HepG2 (cell line): ENCODE results near the gene GABRA1. TPM values are rescaled to one million over a fixed set of nuclear protein-coding genes. Genes with fewer than 3 reads are reported as not detected.

Experiments used
- ATAC-seq: fragments of 200-7000 bp; cut with Tn5 transposase; 3 replicates; pipeline ENCODE4 v1.9.1; 2020; ENCODE audit warnings: mild to moderate bottlenecking, moderate library complexity
- BruUV-seq: library from RNA; stranded (reverse); fragments of 400-500 nt; replicated peaks from 2 replicates; lab custom pipeline; 2021; lab: Mats Ljungman, UMichigan
- CTCF ChIA-PET: fragments of 300-600 bp; formaldehyde crosslinking; extraction: SDS; loops from one replicate; lab custom pipeline; 2021; ENCODE audit warnings: low total read pairs, inconsistent platforms, low intra/inter-chr PET ratio; lab: Yijun Ruan, JAX
- POLR2A ChIA-PET: fragments of 350-600 bp; sonication (Branson Sonifier 250); formaldehyde crosslinking; loops from one replicate; lab custom pipeline; 2020; ENCODE audit warnings: antibody characterized with exemption, inconsistent platforms; lab: Yijun Ruan, JAX
- DNase-seq: peaks from one replicate; pipeline ENCODE4 v3.0.0-alpha.2; 2015; ENCODE audit warnings: low spot score
- FAIRE-seq: peaks from 3 replicates; lab custom pipeline; 2011; peaks lifted over from hg19 to GRCh38; lab: Jason Lieb, UNC
- H2AFZ ChIP-seq: one replicate; pipeline ENCODE4 v1.6.1; 2011; ENCODE audit warnings: low read length, inconsistent platforms
- H3K27ac ChIP-seq: fragments of 300-600 bp; 3 replicates; pipeline ENCODE4 v1.8.0; 2011; ENCODE audit warnings: mixed run types, mild to moderate bottlenecking, mixed read lengths, low read length, inconsistent platforms; ENCODE audit not compliant: insufficient read depth; ENCODE audit errors: extremely low read length
- H3K27me3 ChIP-seq, 2 experiments: fragments of 200-600 bp in 1 of 2; 2 replicates in 1 of 2; 3 replicates in 1 of 2; pipeline versions ENCODE4 v1.6.0 to v1.8.0; 2011; ENCODE audit warnings: low read length in 2 of 2, mild to moderate bottlenecking in 2 of 2, moderate library complexity in 2 of 2, inconsistent platforms in 1 of 2; ENCODE audit not compliant: insufficient read depth in 2 of 2, control insufficient read depth in 1 of 2
- H3K36me3 ChIP-seq, 2 experiments: fragments of 200-600 bp in 1 of 2; replicated peaks in 1 of 2; 2 replicates in 1 of 2; 3 replicates in 1 of 2; pipeline versions ENCODE4 v1.5.1 to v1.8.0; 2011; ENCODE audit warnings: low read length in 2 of 2, inconsistent platforms in 1 of 2; ENCODE audit not compliant: insufficient read depth in 2 of 2, control insufficient read depth in 1 of 2
- H3K4me1 ChIP-seq: 2 replicates; pipeline ENCODE4 v1.5.1; 2012; ENCODE audit warnings: low read length, inconsistent platforms; ENCODE audit not compliant: insufficient read depth
- H3K4me2 ChIP-seq: 2 replicates; pipeline ENCODE4 v1.6.0; 2011; ENCODE audit warnings: low read depth, low read length, inconsistent platforms
- H3K4me3 ChIP-seq, 3 experiments: fragments of 200-600 bp in 1 of 3; sonication (generic), shearing (Covaris generic) in 1 of 3; replicated peaks in 1 of 3; 2 replicates each; pipeline ENCODE4 v1.5.1; 2011 to 2016; ENCODE audit warnings: low read length in 3 of 3, inconsistent platforms in 2 of 3, low read depth in 2 of 3, mild to moderate bottlenecking in 2 of 3, control low read depth in 1 of 3, mixed read lengths in 1 of 3; ENCODE audit not compliant: insufficient read depth in 1 of 3
- H3K79me2 ChIP-seq: one replicate; pipeline ENCODE4 v1.6.1; 2011; ENCODE audit warnings: low read length, inconsistent platforms; ENCODE audit not compliant: insufficient read depth
- H3K9ac ChIP-seq: 2 replicates; pipeline ENCODE4 v1.6.0; 2011; ENCODE audit warnings: mild to moderate bottlenecking, low read depth, low read length, inconsistent platforms; ENCODE audit not compliant: insufficient read depth
- H3K9me3 ChIP-seq: 2 replicates; pipeline ENCODE4 v1.5.1; 2012; ENCODE audit warnings: mild to moderate bottlenecking, low read length
- H4K20me1 ChIP-seq: 2 replicates; pipeline ENCODE4 v1.6.0; 2011; ENCODE audit warnings: inconsistent platforms, mild to moderate bottlenecking, low read length, moderate library complexity; ENCODE audit not compliant: insufficient read depth
- IKZF4 ChIP-seq: sonication (generic); formaldehyde crosslinking; IDR thresholded peaks from 2 replicates; pipeline ENCODE4 v1.5.1; 2020; ENCODE audit warnings: borderline replicate concordance, mild to moderate bottlenecking, low read depth, missing genetic modification reagents; ENCODE audit errors: not compliant biosample characterization
- JUN ChIP-seq: sonication (generic); formaldehyde crosslinking; IDR thresholded peaks from 2 replicates; pipeline ENCODE4 v1.4.0; 2020; ENCODE audit warnings: mild to moderate bottlenecking, missing genetic modification reagents
- NAIF1 ChIP-seq: sonication (generic); formaldehyde crosslinking; IDR thresholded peaks from 2 replicates; pipeline ENCODE4 v1.5.0; 2020; ENCODE audit warnings: mild to moderate bottlenecking, missing genetic modification reagents, borderline replicate concordance
- ZNF446 ChIP-seq: sonication (generic); formaldehyde crosslinking; IDR thresholded peaks from 2 replicates; pipeline ENCODE4 v1.5.0; 2020; ENCODE audit warnings: mild to moderate bottlenecking, missing genetic modification reagents
- ZNF484 ChIP-seq: sonication (generic); formaldehyde crosslinking; IDR thresholded peaks from 2 replicates; pipeline ENCODE4 v1.5.1; 2020; ENCODE audit warnings: mild to moderate bottlenecking, low read depth, missing genetic modification reagents, borderline replicate concordance
- ZNF749 ChIP-seq: sonication (generic); formaldehyde crosslinking; IDR thresholded peaks from 2 replicates; pipeline ENCODE4 v1.8.0; 2022; ENCODE audit warnings: mild to moderate bottlenecking, missing genetic modification reagents, moderate library complexity, borderline replicate concordance
- WGBS: methylation state at CpG from one replicate; pipeline ENCODE4 v1.1.6; 2017; ENCODE audit warnings: low lambda C conversion rate; 5-methylcytosine and 5-hydroxymethylcytosine counted together
- in situ Hi-C: cut with HindIII; loops from 2 replicates; pipeline ENCODE4 v1.10.0; 2017; ENCODE audit warnings: low pct_unique_long_range_greater_than_20kb; ENCODE audit not compliant: extremely low pct_ligation_motif_present
- intact Hi-C: fragments of 100-400 bp; cut with micrococcal nuclease; formaldehyde crosslinking; loops from one replicate; pipeline ENCODE4 v1.10.0; 2022; ENCODE audit not compliant: unreplicated experiment
- polyA plus RNA-seq, 8 experiments: library from polyadenylated mRNA; depleted of rRNA in 3 of 8; stranded (reverse) in 7 of 8; unstranded in 1 of 8; fragments of >200 nt; fragmentation: Illumina TruSeq in 4 of 8; extraction: Trizol in 4 of 8; gene quantifications; 2 replicates each; pipeline versions ENCODE4 v1.2.1 to v1.2.3, GENCODE V29; 2011 to 2016; ENCODE audit warnings: low read depth in 4 of 8, missing spikeins in 1 of 8, mixed read lengths in 1 of 8; ENCODE audit not compliant: insufficient read depth in 1 of 8
- total RNA-seq, 5 experiments: library from RNA; depleted of rRNA; stranded (reverse); fragments of >200 nt; fragmentation: Illumina TruSeq; extraction: Trizol; gene quantifications; 2 replicates each; pipeline ENCODE4 v1.2.3, GENCODE V29; 2016; ENCODE audit warnings: low read depth in 1 of 5
- TF ChIP-seq, protein P1 (sequence below): IDR thresholded peaks from 2 replicates; pipeline ENCODE4 v1.6.1; 2016; ENCODE audit warnings: mild to moderate bottlenecking, missing biosample characterization, missing genetic modification reagents
- TF ChIP-seq, protein P2 (sequence below): sonication (generic); formaldehyde crosslinking; IDR thresholded peaks from 2 replicates; pipeline ENCODE4 v1.5.0; 2020; ENCODE audit warnings: mild to moderate bottlenecking, low read depth, missing genetic modification reagents, borderline replicate concordance
- TF ChIP-seq, protein P3 (sequence below): sonication (generic); formaldehyde crosslinking; IDR thresholded peaks from 2 replicates; pipeline ENCODE4 v1.8.1; 2022; ENCODE audit warnings: low read depth, mild to moderate bottlenecking, missing genetic modification reagents

Gene GABRA1
- total and polyA plus RNA-seq, 2 of the 13 experiments (the other 11 are each of a cell fraction or from before 2014, with no cell fraction given), result not detected

DNA sequence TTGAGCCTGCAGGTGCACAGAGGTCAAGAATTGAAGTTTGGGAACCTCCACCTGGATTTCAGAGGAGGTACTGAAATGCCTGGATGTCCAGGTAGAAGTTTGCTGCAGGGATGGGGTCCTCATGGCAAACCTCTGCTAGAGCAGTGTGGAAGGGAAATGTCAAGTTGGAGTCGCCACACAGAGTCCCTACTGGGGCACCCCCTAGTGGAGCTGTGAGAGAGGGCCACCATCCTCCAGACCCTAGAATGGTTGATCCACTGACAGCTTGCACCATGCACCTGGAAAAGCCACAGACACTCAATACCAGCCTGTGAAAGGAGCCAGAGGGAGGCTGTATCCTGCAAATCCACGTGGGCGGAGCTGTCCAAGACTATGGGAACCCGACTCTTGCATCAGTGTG is 78.0 kb downstream of the GABRA1 start:
- WGBS, result 20% methylated on average over 3 of the region's 4 CpGs
- DNase-seq (no peak), FAIRE-seq (no peak), ATAC-seq (no peak)
- ChIA-PET CTCF (no interaction called here), POLR2A (no interaction called here)
- Histone ChIP-seq H3K36me3 (no peaks in the 10 kb centered on the region), H3K27ac (no peak overlapping the region), H4K20me1 (no peaks in the 10 kb centered on the region), H3K4me1 (no peaks in the 10 kb centered on the region), H3K9me3 (no peaks in the 10 kb centered on the region), H3K27me3 (no peaks in the 10 kb centered on the region), H2AFZ (no peak overlapping the region), H3K79me2 (no peaks in the 10 kb centered on the region), H3K4me2 (no peak overlapping the region), H3K9ac (no peak overlapping the region), H3K4me3 (no peak overlapping the region)
- intact Hi-C loops, result loop anchor here (10.0 kb wide), 1 partner anchor 381 kb away; the partner anchor contains the start of gene GABRB2
- in situ Hi-C loops, result no loop called here
- TF ChIP-seq ZNF749 (CRISPR knock-in tag), result no peak
- TF ChIP-seq JUN (CRISPR knock-in tag), result no peak
- TF ChIP-seq ZNF484 (CRISPR knock-in tag), result no peak
- no peak for TF ChIP-seq IKZF4 (CRISPR knock-in tag)
- no peak for TF ChIP-seq NAIF1 (CRISPR knock-in tag)
- no peak for TF ChIP-seq ZNF446 (CRISPR knock-in tag)
- TF ChIP-seq, protein P1, sequence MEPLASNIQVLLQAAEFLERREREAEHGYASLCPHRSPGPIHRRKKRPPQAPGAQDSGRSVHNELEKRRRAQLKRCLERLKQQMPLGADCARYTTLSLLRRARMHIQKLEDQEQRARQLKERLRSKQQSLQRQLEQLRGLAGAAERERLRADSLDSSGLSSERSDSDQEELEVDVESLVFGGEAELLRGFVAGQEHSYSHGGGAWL (CRISPR knock-in tag), result no peak
- no TSS peak for BruUV-seq

DNA sequence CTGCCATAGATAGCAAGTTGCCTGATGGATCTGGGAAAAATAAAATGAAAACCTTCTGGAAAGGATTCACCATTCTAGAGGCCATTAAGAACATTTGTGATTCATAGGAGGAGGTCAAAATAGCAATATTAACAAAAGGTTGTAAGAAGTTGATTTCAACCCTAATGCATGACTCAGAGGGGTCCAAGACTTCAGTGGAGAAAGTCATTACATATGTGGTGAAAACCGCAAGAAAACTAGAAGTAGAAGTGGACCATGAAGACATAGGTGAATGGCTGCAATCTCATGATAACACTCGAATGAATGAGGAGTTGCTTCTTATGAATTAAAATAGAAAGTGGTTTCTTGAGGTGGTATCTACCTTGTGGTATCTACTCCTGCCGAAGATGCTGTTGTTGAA is 86.6 kb downstream of the GABRA1 start:
- POLR2A ChIA-PET, result no interaction called here
- no peaks in the 10 kb centered on the region for H3K79me2 ChIP-seq
- 0% methylated on average over 3 of the region's 3 CpGs for WGBS
- TF ChIP-seq, protein P2, sequence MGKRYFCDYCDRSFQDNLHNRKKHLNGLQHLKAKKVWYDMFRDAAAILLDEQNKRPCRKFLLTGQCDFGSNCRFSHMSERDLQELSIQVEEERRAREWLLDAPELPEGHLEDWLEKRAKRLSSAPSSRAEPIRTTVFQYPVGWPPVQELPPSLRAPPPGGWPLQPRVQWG (CRISPR knock-in tag), result no peak
- TF ChIP-seq, protein P3, sequence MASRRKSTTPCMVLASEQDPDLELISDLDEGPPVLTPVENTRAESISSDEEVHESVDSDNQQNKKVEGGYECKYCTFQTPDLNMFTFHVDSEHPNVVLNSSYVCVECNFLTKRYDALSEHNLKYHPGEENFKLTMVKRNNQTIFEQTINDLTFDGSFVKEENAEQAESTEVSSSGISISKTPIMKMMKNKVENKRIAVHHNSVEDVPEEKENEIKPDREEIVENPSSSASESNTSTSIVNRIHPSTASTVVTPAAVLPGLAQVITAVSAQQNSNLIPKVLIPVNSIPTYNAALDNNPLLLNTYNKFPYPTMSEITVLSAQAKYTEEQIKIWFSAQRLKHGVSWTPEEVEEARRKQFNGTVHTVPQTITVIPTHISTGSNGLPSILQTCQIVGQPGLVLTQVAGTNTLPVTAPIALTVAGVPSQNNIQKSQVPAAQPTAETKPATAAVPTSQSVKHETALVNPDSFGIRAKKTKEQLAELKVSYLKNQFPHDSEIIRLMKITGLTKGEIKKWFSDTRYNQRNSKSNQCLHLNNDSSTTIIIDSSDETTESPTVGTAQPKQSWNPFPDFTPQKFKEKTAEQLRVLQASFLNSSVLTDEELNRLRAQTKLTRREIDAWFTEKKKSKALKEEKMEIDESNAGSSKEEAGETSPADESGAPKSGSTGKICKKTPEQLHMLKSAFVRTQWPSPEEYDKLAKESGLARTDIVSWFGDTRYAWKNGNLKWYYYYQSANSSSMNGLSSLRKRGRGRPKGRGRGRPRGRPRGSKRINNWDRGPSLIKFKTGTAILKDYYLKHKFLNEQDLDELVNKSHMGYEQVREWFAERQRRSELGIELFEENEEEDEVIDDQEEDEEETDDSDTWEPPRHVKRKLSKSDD (CRISPR knock-in tag), result no peak

More for the DNA sequence above, 86.6 kb downstream of the GABRA1 start:
- no peaks in the 10 kb centered on the region for H3K27me3 ChIP-seq
- intact Hi-C loops (no loop called here), in situ Hi-C loops (no loop called here)
- ATAC-seq (no peak), FAIRE-seq (no peak), DNase-seq (no peak)
- no TSS peak for BruUV-seq
- no peak overlapping the region for H3K4me2 ChIP-seq
- H2AFZ ChIP-seq, result no peak overlapping the region
- H3K4me3 ChIP-seq, result no peak overlapping the region
- no peaks in the 10 kb centered on the region for H3K36me3 ChIP-seq
- no peak overlapping the region for H3K9ac ChIP-seq
- H3K9me3 ChIP-seq, result no peaks in the 10 kb centered on the region
- CTCF ChIA-PET, result no interaction called here
- H3K4me1 ChIP-seq, result no peaks in the 10 kb centered on the region
- H4K20me1 ChIP-seq, result no peaks in the 10 kb centered on the region
- no peak overlapping the region for H3K27ac ChIP-seq
